HG03196 (cell line): ENCODE results near the gene PTP4A2.
A peak's percentile ranks its signal among the peaks of the same experiment; 100 is the strongest.
"Not testable (repeated sequence)": the region's sequence is repeated elsewhere in the genome, so short reads cannot be mapped to it uniquely, and the experiment has no call there.

ENCODE experiments used
- ATAC-seq: cut with Tn5 transposase; IDR thresholded peaks from one replicate; pipeline ENCODE4 v1.9.1; 2021; ENCODE audit not compliant: unreplicated experiment

Gene PTP4A2

DNA sequence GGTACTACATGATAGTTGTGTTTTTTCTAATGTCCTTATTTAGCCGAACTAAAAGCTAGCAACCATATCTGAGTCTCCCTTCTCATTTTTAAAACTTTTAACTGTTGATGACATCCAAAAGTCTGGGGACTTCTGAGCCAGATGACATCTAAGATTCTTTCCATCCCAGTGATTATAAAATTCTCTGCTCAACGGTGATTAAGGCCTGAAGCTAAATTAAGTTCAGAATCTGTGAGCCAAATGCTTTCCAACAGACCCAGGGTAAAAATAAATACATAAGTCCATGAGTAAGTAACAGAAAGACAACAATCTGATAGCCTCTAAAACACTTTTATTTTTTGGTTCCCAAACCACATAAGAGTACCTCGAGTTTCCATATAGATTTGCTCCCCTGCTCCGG lies 13.1 kb upstream of the PTP4A2 start:
- ATAC-seq, result no peak

DNA sequence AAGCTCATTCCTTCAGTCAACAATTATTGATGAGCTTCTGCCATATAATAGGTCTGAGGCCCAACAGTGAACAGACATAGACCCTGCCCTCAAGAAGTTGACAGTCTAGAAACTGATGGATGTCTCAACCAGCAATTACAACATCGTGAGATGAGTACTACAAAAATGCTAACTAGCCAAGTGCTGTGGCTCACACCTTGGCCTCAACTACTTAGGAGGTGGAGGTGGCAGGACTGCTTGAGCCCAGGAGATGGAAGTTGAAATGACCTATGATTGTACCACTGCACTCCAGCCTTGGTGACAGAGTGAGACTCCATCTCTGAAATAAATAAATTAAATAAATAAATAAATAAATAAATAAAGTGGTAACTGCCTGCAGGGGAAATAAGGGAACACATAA lies 11.7 kb upstream of the PTP4A2 start:
- no peak for ATAC-seq

DNA sequence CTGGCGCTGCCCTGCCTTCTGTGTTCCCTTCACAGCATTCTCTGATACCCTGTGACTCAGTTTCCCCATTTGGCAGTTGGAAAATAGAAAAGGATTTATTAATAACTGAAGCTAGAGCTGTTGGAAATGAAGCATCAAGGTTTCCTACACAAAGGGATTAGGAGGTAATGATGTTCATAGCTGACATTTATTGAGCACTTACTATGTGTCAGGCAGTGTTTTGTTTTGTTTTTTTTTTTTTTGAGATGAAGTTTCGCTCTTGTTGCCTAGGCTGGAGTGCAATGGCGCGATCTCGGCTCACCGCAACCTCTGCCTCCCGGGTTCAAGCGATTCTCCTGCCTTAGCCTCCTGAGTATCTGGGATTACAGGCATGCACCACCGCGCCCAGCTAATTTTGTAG lies 7.5 kb upstream of the PTP4A2 start:
- not testable (repeated sequence) for ATAC-seq

DNA sequence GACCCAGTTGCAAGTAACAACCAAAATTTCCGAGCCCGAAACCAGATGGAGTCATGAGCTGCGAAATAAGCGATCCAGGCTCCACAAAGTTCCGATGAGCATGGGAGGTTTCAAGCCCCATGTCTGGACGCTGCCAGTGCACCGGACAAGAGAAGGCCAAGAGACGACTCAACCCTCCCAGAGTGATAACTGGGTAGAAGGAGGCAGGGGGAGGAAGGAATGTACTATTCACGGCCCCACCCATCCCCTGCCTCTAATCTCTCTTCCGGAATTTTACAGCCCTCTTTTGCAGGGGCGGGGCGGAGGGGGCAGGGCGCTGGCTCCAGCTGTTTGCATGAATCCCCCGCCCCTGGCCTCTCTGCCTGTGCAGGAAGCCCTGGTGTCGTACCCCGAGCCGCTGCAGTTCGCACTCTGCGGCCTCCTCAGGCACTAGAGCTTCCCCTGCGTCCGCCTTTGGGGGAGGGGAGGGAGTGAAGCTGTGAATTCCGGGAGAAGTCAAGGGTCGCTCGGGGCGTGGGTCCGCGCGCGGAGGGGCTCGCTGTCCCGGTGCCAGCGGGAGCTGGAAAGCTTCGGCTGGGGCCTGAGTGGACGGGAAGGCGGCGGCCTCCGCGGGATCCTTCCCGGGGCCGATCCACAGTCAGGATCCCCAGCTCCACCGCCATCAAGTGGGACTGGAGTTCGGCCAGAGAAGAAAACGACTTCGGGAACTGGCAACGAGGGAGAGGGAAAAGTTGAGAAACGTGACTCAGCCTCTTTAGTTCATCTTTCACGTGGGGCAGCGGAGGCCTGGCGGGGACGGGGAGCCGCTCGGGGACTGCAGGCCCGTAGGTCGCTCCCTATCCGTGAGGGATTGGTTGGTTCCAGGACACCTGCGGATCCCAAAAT lies 6.3 kb upstream of the PTP4A2 start:
- ATAC-seq, result peak; percentile 54

DNA sequence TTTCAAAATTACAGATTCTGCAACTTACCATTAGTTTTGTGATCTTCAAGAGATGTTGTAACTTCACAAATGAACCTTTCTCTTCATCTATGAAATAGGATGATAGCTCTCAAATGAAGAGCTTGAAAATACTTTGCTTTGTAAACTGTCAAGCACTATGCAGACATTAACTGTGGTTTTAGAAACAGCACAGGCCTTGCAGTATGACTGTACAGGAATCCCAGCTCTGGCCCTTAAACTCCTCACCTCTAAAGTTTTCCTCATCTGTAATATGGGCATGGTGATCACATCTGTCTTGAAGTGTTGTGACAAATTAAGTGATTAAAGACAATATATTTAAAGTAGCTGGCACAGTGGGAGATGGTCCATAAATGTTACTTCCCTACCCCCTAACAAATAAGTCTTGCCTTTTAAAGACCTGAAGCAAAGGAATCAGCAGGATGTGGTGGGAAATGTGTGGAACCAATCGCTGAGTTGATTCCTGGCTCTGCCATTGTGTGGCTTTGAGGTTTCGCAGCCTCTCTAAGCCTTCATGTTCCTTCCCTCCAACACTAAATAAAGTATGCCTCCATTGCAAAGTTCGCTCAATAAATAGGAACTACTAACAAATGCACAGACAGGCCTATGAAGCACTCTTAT lies 5.5 kb upstream of the PTP4A2 start:
- peak; percentile 27 for ATAC-seq

DNA sequence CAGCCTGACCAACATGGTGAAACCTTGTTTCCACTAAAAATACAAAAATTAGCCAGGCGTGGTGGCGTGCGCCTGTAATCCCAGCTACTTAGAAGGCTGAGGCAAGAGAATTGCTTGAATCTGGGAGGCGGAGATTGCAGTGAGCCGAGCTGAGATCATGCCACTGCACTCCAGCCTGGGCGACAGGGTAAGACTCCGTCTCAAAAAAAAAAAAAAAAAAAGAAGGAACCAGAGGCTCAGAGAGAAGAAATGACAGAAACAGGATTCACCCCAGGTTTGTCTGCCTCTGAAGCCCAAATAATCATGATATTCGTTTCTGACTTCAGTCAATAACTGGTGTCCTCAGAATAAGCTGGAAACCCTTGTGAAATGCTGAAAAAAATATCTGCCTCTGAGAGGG lies 3.9 kb upstream of the PTP4A2 start:
- ATAC-seq, result not testable (repeated sequence)

DNA sequence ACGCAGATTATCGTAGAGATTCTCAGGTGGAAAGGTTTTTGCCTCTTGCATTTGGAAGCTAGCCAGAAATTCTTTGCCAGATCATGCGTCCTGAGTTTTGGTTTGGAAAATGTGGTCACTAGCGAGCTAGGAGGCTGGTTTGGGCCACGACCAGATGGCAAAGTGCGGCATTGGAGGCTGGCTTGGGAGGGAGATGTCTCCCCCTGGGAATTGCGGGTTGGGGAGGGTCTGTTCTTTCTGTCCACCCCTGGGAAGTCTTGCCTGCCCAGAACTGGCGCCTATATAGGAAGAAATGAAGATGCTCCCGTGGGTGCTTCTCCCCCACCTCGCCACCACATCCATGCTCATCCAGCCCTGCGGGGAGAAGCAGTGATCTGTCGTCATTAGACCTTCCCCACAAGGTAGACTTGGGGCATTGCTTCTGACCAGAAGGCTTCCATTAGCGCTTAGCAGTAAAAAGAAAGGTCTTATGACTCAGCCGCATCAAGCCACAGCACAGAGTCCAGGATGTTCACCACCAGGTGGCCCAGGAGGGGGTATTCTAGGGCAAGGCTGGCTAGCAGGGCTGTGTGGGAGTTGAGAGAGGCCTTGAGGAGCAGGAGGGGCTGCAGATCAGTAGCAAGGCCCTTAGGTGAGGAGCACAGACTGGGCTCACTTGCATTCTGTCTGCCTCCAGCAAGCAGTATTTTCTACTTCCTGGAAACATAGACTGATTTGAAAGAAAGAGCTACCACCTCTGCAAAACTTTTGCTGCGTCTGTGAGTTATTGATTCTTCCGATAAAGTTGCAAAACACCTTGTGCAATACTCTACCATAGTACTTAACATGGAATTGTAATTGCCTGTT lies 1.5 kb upstream of the PTP4A2 start:
- no peak for ATAC-seq

DNA sequence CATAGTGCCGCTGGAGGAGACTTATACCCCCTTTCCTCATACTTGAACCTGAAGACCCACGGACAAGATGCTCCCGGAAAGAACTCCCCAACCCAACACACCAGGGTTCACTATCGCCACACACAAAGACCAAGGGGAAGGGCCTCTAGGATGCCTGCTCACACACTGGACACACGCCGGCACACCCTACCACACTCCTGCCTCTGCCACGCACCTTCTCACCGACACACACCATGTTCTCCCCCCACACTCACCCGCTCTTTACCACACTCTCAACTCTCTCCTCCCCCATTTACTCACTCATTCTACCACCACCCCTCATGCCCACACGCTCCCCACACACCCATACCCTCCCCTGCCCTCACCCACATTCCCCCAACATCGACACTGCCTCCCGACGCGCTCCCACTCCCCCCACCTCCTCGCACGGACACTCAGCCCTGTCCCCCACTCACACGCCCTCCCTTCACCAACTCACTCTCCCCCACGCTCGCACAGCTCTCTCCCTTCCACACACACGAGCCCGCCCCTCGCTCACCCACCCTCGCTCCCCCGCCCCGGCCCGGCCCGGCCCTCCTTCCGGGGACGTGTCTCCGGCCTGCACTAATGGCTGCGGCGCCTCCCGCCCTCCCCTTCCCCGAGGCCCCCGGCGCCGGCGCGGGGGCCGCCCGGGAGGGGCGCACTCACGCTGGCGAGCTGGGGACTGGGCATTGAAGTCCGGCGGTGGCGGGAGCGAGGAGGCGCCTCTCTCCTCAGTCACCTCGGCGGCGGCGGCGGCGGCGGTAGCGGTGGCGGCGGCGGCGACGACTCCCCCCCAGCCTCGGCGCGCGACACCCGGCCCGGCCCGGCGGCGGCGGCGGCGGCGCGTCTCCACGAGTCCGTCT lies 626 bp downstream of the PTP4A2 start:
- ATAC-seq, result peak; percentile 22

DNA sequence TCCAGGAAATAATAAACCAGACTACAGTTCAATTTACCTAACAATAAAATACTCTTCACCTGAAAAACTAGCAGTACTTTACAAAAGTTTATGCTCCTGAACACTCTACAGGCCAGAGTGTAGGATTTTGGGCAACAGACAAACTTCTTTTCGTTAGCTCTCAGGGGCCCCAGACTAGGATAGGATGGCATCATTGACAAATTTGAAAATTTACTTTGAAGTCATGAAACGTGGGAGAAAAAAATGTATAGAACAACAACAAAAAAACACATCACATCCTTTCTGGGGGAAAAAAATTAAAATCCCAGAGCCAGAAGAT lies 1.2 kb downstream of the PTP4A2 start:
- ATAC-seq, result no peak

DNA sequence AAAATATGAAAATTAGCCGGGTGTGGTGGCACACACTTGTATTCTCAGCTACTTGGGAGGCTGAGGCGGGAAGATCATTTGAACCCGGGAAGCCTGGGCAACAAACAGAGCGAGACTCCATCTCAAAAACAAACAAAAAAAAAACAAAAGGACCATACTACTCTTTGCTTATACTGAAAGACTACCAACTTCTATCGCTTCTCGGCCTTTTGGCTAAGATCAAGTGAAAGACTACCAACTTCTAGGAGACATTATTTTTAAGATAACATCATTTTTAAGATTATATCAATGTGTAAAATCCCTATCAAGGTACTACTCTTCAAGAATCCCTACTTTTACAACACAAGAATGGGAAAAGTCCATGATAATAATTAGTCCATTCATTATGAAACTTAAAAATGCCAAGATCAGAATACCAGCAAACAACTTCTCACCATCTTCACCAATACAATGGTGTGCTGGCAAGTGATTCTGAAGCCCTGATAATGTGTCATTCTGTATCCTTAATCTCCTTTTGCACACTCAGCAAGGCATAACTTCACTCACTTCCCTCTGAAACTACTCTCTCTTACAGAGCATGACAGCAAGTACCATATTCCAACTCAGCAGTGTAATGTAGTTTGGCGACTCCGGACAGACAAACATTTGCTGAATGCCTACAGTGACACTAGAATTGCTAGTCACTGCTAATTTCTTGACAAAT lies 1.7 kb downstream of the PTP4A2 start:
- no peak for ATAC-seq

DNA sequence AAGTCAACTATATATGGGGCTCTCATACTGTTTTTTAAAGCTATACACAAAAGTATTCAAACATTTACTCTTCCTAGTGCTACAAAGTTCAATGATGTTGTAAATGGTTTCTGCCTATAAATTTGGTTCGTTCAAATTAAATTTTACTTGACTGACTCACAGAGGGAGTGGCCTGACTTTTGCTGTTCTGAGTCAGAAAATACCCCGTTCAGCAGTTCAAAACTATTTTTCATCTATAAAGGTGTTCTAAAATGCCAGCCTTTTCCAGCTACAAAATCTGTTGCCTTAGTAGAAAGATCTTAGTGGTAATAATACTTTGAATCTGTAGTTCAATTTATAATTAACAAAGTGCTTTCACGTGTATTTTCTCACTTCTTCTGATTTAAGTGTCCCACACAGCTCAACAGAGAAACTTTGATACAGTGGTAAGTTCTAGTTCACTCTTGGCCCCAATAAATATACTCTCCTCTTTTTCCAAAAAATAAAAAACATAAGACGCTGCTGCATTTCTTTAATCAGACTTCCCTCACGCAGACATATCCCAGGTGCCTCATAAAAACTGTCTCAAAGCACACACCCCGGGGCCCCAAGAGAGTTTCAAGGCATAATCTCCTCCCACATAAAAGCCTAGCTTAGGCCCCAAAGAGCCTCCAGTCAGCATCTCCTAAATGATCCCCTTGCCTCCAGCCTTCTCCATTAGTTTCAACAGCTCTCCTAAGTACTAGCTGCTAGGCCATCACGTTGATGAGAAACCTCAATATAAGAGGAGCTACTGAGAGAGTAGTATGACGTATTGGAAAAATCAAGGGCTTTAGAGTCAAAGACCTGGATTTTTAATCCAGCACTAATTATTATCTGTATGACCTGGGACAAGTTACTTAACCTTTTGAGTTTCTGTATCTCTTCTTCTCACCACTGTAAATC lies 3.2 kb downstream of the PTP4A2 start:
- ATAC-seq, result no peak

DNA sequence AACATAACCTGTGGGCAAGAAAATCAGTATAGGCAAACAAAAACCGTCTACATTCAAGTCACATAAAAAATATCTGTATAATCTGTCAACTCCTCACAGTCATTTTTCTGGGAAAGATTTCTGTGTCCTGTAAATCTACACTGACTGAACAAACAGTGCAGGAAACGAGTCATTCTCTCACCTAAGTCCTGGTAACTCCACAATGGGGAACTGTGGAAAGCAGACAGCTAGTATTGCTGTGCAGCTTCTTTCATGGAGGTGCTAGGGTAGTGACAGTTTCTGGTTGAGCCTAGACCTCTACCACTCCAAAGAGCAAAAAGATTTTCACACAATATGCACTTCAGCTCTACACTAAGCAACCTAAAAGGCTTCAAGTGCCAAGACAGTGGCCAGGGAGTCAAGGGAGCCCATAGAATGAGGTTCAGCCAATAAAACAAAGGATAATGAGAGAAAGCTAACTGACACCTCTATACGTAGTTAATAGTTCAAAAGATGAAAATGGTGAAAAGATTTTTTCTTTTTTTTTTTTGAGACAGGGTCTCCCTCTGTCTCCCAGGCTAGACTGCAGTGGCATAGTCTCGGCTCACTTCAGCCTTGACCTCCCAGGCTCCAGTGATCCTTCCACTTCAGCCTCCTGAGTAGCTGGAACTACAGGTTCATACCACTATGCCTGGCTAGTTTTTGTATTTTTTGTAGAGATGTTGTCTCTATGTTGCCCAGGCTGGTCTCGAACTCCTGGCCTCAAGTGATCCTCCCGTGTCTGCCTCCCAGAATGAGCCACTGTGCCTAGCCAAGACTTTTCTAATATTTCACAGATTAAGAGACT lies 5.5 kb downstream of the PTP4A2 start:
- ATAC-seq, result no peak

DNA sequence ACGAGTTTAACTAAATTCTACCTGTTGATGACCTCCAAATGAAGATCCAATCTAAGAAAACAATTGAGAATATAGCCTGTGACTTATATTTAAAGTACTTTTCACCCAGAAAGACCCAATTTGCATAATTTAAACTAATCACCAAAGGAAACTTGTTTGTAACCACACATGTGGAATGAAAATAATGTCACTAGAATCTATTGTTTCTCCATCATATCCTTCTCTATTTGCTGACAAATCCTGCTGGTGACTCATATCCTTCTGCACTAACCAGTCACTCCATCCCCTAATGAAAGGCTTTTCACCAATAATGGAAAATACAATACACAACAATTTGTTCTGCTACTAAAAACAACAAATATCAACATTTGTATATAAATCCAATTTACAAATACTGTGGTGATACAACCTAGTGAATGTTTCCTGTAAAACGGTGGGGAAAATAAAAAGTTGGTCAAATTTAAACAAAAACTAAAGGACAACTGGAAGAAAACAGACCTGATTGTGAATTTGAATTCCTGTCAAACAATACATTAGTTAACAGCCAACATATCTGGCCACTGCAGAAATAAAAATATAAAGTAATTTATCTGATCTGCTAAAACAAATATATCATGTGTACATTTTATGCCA lies 6.5 kb downstream of the PTP4A2 start:
- no peak for ATAC-seq

DNA sequence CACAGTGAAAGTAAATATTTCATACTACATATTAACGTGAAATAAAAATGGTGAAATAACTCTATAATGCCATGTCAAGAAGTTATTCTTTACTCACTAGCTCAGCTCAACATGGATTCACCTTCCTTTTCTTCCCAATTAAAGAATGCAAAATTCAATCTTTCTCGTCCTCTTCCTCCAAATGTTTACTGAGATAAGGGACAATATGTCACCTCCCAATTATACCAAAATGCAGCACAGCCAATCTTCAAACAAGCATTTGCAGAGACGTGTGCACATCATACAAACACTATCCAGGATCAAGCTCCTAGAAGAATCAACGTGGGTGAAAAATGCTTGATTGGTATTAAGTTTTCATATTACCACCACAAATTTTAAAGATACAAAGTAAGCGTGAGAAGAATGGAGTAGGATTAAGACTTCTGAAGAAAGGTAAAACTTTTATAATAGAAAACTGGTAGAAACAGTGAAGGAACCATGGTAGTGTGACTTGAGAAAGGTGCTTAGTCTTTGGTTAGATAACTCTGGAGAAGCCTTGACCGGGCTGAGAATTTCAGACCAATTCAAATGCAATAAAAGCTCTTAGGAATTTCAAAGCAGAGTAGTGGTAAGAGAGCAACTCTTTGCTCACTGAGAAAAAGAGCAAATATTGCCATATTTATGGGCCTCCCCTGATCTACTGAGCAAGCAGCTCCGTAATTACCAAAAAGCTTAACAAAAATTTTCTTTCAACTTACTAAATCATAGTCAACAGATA lies 7.2 kb downstream of the PTP4A2 start:
- no peak for ATAC-seq

DNA sequence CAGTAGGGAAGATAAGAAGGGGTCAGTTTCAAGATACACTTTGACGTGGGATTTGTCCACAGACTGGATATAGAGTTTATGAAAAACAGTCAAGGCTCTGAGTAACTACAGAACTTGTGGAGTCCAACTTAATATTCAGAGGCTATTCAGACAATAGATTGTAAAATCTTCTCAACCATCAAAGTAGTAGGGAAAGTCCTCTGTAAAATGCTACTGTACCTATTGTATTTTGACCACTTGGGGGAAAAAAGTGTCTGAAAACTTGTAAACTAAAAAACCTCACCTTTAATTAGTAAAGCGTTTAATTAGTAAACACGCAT lies 10.5 kb downstream of the PTP4A2 start:
- no peak for ATAC-seq

DNA sequence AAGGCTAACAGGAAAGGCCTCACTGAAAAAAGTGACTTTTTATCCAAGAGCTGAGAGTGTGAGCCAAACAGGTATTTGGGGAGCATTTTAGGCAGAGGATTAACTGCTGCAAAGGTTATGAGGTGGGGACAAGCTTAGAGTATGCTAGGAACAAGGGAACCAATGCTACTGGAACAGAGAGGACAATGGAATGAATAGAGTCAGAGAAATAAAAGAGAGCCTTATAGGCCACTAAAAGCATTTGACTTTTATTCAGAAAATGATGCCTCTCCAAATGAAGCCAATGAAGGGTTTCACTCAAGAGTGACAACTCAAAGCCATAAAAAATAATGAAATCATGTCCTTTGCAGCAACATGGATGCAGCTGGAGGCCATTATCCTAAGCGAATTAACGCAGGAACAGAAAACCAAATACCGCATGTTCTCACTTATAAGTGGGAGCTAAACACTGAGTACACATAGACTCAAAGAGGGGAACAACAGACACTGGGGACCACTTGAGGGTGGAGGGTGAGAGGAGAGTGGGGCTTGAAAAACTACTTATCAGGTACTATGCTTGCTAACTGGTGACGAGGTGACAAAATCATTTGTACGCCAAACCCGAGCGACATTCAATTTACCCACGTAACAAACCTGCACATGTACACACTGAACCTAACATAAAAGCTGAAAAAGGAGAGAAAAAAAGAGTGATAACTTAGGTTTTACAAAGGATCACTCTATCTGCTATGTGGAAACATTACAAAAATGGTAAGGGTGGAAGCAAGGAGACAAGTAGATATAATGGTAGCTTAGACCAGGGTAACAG lies 11.1 kb downstream of the PTP4A2 start:
- no peak for ATAC-seq
